ENCODE data around the gene SMARCD3. TPM values are rescaled to one million over a fixed set of nuclear protein-coding genes. Genes with fewer than 3 reads are reported as not detected.

The SMARCD3 gene
- total RNA-seq, 1 donor from 2014 or later: 8.1 TPM

DNA sequence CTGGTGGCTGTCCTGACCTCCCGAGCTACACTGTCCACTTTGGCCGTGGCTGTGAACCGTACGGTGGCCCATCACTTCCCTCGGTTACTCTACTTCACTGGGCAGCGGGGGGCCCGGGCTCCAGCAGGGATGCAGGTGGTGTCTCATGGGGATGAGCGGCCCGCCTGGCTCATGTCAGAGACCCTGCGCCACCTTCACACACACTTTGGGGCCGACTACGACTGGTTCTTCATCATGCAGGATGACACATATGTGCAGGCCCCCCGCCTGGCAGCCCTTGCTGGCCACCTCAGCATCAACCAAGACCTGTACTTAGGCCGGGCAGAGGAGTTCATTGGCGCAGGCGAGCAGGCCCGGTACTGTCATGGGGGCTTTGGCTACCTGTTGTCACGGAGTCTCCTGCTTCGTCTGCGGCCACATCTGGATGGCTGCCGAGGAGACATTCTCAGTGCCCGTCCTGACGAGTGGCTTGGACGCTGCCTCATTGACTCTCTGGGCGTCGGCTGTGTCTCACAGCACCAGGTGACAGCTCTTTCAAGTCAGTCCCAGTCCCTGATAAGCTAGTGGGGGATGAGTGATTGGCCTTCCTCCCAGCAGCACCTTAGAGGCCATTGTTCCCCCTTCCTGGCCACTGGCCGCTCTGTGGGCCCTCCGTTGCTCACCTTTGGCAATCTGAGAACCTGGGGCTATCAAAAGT, 13.3 kb downstream of the SMARCD3 start:
- no peak for DNase-seq (ENCODE audit: low read depth)
- H3K4me3 ChIP-seq (ENCODE audit: low read depth, low read length): no peak overlapping the region
- TF ChIP-seq, protein P1, sequence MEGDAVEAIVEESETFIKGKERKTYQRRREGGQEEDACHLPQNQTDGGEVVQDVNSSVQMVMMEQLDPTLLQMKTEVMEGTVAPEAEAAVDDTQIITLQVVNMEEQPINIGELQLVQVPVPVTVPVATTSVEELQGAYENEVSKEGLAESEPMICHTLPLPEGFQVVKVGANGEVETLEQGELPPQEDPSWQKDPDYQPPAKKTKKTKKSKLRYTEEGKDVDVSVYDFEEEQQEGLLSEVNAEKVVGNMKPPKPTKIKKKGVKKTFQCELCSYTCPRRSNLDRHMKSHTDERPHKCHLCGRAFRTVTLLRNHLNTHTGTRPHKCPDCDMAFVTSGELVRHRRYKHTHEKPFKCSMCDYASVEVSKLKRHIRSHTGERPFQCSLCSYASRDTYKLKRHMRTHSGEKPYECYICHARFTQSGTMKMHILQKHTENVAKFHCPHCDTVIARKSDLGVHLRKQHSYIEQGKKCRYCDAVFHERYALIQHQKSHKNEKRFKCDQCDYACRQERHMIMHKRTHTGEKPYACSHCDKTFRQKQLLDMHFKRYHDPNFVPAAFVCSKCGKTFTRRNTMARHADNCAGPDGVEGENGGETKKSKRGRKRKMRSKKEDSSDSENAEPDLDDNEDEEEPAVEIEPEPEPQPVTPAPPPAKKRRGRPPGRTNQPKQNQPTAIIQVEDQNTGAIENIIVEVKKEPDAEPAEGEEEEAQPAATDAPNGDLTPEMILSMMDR (conservative IDR thresholded peaks at IDR 0.05; ENCODE audit: low read depth, low read length): no peak

DNA sequence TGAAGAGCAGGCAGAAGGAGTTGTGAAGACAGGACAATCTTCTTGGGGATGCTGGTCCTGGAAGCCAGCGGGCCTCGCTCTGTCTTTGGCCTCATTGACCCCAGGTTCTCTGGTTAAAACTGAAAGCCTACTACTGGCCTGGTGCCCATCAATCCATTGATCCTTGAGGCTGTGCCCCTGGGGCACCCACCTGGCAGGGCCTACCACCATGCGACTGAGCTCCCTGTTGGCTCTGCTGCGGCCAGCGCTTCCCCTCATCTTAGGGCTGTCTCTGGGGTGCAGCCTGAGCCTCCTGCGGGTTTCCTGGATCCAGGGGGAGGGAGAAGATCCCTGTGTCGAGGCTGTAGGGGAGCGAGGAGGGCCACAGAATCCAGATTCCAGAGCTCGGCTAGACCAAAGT, 14.7 kb downstream of the SMARCD3 start:
- H3K4me3 ChIP-seq (ENCODE audit: low read depth, low read length): peak overlapping the region; percentile 99
- DNase-seq (ENCODE audit: low read depth): no peak
- TF ChIP-seq, protein P1 (conservative IDR thresholded peaks at IDR 0.05; ENCODE audit: low read depth, low read length): no peak

DNA sequence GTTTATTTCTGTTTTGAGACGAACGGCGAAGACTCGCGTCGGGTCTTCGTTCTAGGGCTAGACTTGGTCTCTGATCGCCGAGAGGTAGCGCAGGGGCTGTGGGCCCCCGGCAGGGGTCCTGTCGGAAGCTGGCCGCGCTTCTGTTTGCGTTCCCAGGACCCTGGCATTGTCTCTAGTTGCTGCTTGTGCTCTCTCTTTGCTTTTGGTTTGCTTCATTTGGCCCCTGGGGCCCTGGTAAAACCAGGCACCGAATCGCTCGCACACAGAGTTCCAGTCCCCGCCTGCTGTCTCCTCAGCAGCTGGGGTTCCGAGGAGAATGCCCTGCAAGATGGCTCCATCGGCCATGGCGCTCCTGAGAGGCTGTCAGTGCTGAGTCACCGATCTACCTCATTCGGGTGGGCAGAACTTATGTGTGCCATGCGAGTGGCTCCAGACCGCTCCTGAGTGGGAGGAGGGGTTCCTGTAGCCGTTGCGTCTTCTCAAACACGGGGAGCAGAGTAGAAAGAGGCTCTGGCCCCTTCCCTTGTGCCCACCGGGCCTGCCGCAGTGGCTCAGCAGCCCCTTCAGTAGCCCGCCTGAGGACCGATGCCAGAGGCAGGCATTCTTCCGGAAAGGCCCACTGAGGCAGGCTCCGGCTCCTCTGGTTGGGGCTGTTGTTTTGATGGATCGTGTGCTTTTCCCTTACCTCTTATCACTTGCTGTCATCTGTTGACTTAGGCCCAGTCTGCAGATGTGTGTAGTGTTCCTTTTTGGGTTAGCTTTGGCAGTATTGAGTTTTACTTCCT, 15.4 kb downstream of the SMARCD3 start:
- TF ChIP-seq, protein P1 (conservative IDR thresholded peaks at IDR 0.05; ENCODE audit: low read depth, low read length): no peak
- no peak for DNase-seq (ENCODE audit: low read depth)
- peak overlapping the region; percentile 99 for H3K4me3 ChIP-seq (ENCODE audit: low read depth, low read length)

DNA sequence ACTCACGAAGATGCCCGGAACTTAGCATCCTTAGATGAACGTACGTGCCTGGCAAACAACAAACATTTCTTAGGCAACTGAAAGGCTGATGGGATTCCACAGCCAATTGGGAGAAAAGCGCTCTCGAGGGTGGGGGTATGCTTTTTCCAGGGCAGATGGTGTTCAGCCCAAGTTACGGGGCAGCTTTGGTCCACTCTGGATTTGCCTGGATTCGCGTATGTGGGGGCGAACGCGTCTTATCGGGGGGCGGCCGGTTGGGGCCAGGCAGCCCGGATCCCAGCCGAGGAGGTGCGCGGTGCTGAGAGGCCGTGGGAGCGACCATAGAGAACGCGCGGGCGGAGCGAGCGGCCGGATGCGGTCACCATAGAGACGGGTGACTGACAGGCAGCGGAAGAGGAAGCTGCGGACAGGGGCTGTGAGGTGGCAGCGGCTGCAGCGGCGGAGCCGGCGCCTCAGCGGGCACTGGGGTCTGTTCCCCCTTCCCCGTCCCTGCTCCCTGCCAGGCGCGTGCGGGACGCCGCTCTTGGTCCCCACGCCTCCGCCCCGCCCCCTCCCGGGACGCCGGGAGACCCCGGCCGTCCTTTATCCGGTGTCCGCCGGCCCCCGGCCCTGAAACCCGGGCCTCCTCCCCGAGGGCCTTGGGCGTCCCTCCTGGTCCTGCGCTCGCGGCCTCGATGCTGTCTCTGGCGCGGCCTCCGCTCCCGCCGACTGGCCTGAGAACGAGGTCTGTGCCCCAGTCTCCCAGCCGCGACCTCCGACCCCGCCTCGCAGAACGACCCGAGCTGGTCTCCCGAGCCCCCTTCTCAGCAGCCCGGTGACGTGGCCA, 16.2 kb downstream of the SMARCD3 start, which contains the start of gene CHPF2:
Gene CHPF2 (plus strand): TSS at position 393 of the 826 bp plus-strand sequence. CDS start 1,529 bp downstream, outside the sequence.
- DNase-seq (ENCODE audit: low read depth): no peak
- TF ChIP-seq, protein P1 (conservative IDR thresholded peaks at IDR 0.05; ENCODE audit: low read depth, low read length): no peak
- peak within 1 kb of the TSS; percentile 99 for H3K4me3 ChIP-seq (ENCODE audit: low read depth, low read length)

DNA sequence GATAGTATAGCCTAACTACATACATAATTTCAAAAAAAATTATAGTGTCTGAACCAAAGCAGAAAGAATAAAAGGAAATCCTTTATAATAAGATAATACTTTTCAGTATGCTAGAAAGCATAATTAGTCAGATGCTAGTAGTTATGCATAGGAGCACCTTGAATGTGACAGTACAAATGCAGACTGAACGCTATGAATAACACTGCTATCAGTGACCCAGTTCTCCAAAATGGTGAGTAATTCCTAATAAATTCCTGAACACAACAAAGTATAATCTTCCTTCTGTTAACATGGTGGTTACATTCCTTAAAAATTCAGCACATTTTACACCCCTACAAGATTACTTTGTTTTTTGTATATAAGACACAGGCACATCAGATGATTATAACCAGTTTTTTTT, 17.4 kb downstream of the SMARCD3 start:
- no peak for DNase-seq (ENCODE audit: low read depth)
- no peak overlapping the region for H3K4me3 ChIP-seq (ENCODE audit: low read depth, low read length)
- TF ChIP-seq, protein P1 (conservative IDR thresholded peaks at IDR 0.05; ENCODE audit: low read depth, low read length): no peak

DNA sequence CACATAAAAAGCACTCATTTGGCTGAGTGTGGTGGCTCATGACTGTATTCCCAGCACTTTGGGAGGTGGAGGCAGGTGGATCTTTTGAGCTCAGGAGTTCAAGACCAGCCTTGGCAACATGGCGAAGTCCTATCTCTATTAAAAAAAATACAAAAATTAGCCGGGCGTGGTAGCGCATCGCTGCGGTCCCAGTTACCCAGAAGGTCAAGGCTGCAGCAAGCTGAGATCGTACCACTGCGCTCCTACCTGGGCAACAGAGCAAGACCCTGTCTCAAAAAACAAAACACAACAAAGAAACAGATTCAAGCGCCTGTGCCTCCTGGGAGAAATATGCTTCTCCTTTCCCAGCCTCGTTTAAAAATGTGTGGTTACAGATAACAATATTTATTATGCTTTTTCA, 19.2 kb downstream of the SMARCD3 start:
- H3K4me3 ChIP-seq (ENCODE audit: low read depth, low read length): no peak overlapping the region
- TF ChIP-seq, protein P1 (conservative IDR thresholded peaks at IDR 0.05; ENCODE audit: low read depth, low read length): no peak
- no peak for DNase-seq (ENCODE audit: low read depth)

Measured in epithelial cell of proximal tubule (primary cell).